PC-9 (cell line): ENCODE data around the gene OR10J1. TPM values are rescaled to one million over a fixed set of nuclear protein-coding genes. Genes with fewer than 3 reads are reported as not detected.

Experiments used
- BruUV-seq: library from RNA; stranded (reverse); fragments of 400-500 nt; replicated peaks from 2 replicates; lab custom pipeline; 2021; lab: Mats Ljungman, UMichigan
- CTCF ChIA-PET: fragments of 300-600 bp; sonication (Branson Sonifier 250); formaldehyde crosslinking; loops from one replicate; lab custom pipeline; 2022; ENCODE audit warnings: antibody characterized with exemption; lab: Charles Lee
- POLR2A ChIA-PET: fragments of 300-600 bp; sonication (Branson Sonifier 250); formaldehyde crosslinking; loops from one replicate; lab custom pipeline; 2022; ENCODE audit warnings: antibody characterized with exemption; ENCODE audit not compliant: unreplicated experiment; lab: Charles Lee
- DNase-seq, 2 experiments: peaks; one replicate each; pipeline versions ENCODE4 v3.0.0 to v3.0.0-alpha.2; 2015 to 2022; ENCODE audit warnings: mixed read lengths in 1 of 2
- H2AFZ ChIP-seq: fragments of 200-600 bp; sonication (generic); 2 replicates; pipeline ENCODE4 v1.8.1; 2017; ENCODE audit warnings: antibody characterized with exemption
- H3F3A ChIP-seq: fragments of 200-600 bp; sonication (generic); 2 replicates; pipeline ENCODE4 v1.8.1; 2017; ENCODE audit warnings: antibody characterized with exemption, mild to moderate bottlenecking, low read depth; ENCODE audit not compliant: insufficient read depth
- H3K27ac ChIP-seq: fragments of 200-600 bp; sonication (generic); 2 replicates; pipeline ENCODE4 v1.6.1; 2016; ENCODE audit warnings: mixed run types
- H3K27me3 ChIP-seq: fragments of 200-600 bp; sonication (generic); 2 replicates; pipeline ENCODE4 v1.6.1; 2016; ENCODE audit warnings: low read depth, mixed run types; ENCODE audit not compliant: insufficient read depth
- H3K36me3 ChIP-seq: fragments of 200-600 bp; sonication (generic); 2 replicates; pipeline ENCODE4 v1.6.1; 2016; ENCODE audit warnings: low read depth, mixed run types
- H3K4me1 ChIP-seq: fragments of 200-600 bp; sonication (generic); replicated peaks from 2 replicates; pipeline ENCODE4 v1.6.1; 2016; ENCODE audit warnings: mixed run types; ENCODE audit not compliant: insufficient read depth
- H3K4me2 ChIP-seq: fragments of 200-600 bp; sonication (generic); 2 replicates; pipeline ENCODE4 v1.6.1; 2017; ENCODE audit warnings: mixed run types
- H3K4me3 ChIP-seq: fragments of 200-600 bp; sonication (generic); 2 replicates; pipeline ENCODE4 v1.6.1; 2016; ENCODE audit warnings: mixed run types
- H3K79me2 ChIP-seq: fragments of 200-600 bp; sonication (generic); 2 replicates; pipeline ENCODE4 v1.6.1; 2017; ENCODE audit warnings: low read depth, mixed run types
- H3K9me2 ChIP-seq: fragments of 200-600 bp; sonication (generic); 2 replicates; pipeline ENCODE4 v1.8.1; 2017; ENCODE audit warnings: mild to moderate bottlenecking; ENCODE audit not compliant: insufficient read depth
- H3K9me3 ChIP-seq: fragments of 200-600 bp; sonication (generic); 2 replicates; pipeline ENCODE4 v1.8.1; 2016; ENCODE audit warnings: low read depth; ENCODE audit not compliant: insufficient read depth
- H4K20me1 ChIP-seq: fragments of 200-600 bp; sonication (generic); 2 replicates; pipeline ENCODE4 v1.8.1; 2017; ENCODE audit not compliant: insufficient read depth
- EZH2 ChIP-seq: fragments of 200-600 bp; sonication (generic); IDR thresholded peaks from 2 replicates; pipeline ENCODE4 v1.8.0; 2017; ENCODE audit warnings: antibody characterized with exemption, low read depth
- intact Hi-C: fragments of 100-400 bp; cut with micrococcal nuclease; formaldehyde crosslinking; loops from one replicate; pipeline ENCODE4 v1.10.0; 2022; ENCODE audit not compliant: unreplicated experiment
- total RNA-seq: library from RNA; stranded (reverse); gene quantifications from 2 replicates; pipeline ENCODE4 v1.2.3, GENCODE V29; 2021
- TF ChIP-seq, protein P1 (sequence below): fragments of 200-600 bp; sonication (generic); conservative IDR thresholded peaks from 2 replicates; pipeline ENCODE4 v1.6.1; 2017; ENCODE audit warnings: mixed run types, antibody characterized with exemption, mild to moderate bottlenecking, moderate library complexity

Gene OR10J1
- total RNA-seq, 1 experiment from 2014 or later, result not detected

DNA sequence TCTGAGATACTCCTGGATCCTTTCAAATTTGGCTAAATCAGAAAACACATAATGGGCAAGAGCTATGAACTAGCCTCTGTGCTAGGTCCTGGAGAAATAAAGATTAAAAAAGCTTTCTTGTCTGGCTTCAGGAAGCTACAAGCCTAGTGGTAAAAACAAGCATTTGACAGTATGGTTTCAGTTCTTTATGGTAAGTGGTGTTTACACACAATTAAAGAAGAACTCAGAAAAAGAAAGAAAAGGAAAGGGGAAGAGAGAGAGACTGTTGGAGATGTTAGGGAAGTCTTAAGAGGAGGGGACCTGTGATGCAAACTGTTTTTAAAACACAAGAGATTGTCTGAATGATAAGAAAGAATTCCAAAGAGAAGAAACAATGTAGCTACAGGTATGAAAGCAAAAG, 1.8 kb downstream of the OR10J1 start:
- Histone ChIP-seq H3K36me3 (no peaks in the 10 kb centered on the region), H3K4me3 (no peak overlapping the region), H3K4me1 (no peaks in the 10 kb centered on the region), H3K9me3 (no peaks in the 10 kb centered on the region), H3K4me2 (no peak overlapping the region), H4K20me1 (no peaks in the 10 kb centered on the region), H3K27me3 (no peaks in the 10 kb centered on the region), H3K9me2 (no peaks in the 10 kb centered on the region), H3K27ac (no peak overlapping the region), H2AFZ (no peak overlapping the region), H3F3A (no peaks in the 10 kb centered on the region), H3K79me2 (no peaks in the 10 kb centered on the region)
- BruUV-seq, result no TSS peak
- no peak for DNase-seq
- ChIA-PET POLR2A (no interaction called here), CTCF (no interaction called here)
- TF ChIP-seq, protein P1, sequence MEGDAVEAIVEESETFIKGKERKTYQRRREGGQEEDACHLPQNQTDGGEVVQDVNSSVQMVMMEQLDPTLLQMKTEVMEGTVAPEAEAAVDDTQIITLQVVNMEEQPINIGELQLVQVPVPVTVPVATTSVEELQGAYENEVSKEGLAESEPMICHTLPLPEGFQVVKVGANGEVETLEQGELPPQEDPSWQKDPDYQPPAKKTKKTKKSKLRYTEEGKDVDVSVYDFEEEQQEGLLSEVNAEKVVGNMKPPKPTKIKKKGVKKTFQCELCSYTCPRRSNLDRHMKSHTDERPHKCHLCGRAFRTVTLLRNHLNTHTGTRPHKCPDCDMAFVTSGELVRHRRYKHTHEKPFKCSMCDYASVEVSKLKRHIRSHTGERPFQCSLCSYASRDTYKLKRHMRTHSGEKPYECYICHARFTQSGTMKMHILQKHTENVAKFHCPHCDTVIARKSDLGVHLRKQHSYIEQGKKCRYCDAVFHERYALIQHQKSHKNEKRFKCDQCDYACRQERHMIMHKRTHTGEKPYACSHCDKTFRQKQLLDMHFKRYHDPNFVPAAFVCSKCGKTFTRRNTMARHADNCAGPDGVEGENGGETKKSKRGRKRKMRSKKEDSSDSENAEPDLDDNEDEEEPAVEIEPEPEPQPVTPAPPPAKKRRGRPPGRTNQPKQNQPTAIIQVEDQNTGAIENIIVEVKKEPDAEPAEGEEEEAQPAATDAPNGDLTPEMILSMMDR, result no peak
- TF ChIP-seq EZH2, result no peak
- intact Hi-C loops, result no loop called here

DNA sequence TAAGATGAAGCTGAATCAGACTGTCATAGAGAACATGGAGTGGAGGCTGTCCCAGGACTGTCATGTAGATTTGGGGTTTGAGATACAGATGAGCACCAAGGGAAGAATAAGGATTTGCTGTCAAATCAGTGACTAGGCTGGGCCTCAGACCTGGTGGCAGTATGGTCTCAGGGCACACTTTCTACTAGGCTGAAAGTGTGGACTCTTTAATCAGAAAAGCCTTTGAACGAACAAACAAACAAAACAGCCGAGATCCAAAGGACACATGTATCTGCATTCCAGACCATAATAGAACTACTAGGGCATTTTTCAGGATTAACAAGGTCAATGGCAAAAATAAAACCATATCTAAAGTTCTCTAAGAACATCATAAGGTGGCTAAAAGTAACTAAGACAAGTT, 2.9 kb downstream of the OR10J1 start:
- Histone ChIP-seq H3K79me2 (no peaks in the 10 kb centered on the region), H3K9me3 (no peaks in the 10 kb centered on the region), H3K4me3 (no peak overlapping the region), H3F3A (no peaks in the 10 kb centered on the region), H2AFZ (no peak overlapping the region), H3K4me1 (no peaks in the 10 kb centered on the region), H3K36me3 (no peaks in the 10 kb centered on the region), H3K27ac (no peak overlapping the region), H4K20me1 (no peaks in the 10 kb centered on the region), H3K27me3 (no peaks in the 10 kb centered on the region), H3K9me2 (no peaks in the 10 kb centered on the region), H3K4me2 (no peak overlapping the region)
- DNase-seq, result no peak
- TF ChIP-seq EZH2, result no peak
- BruUV-seq, result no TSS peak
- intact Hi-C loops, result no loop called here
- ChIA-PET POLR2A (no interaction called here), CTCF (no interaction called here)

DNA sequence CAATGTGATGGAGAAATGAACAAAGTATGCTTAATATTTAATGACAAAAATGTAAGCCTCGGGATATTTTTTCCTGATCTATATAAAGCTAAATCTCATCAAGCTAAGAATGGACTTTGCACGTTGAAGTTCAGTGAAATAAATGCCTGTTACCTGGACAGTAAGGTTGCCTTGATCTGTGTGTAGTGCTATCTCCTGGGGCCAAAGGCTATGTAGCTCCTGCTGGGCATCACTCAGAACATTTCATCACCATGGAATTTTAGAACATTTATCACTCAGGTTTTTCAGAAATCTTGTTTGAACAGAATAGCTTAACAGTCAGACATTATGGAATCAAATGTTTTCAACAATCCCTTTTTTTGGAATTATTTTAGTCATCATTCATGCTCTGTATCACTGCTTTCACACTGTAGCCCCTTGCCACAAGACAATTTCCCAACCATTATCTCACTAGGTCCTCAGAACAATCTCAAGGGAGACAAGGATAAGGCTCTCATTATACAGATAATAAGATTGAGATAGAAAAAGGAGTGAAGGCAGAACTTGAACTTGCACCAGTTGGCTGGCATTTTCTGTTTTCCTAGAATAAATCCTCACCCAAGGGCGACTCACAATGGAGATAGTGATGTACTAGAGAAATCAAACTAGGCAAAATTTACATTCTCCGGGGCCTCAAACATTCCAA, 3.7 kb downstream of the OR10J1 start:
- Histone ChIP-seq H3K27ac (no peak overlapping the region), H3K27me3 (no peaks in the 10 kb centered on the region), H4K20me1 (no peaks in the 10 kb centered on the region), H2AFZ (no peak overlapping the region), H3K79me2 (no peaks in the 10 kb centered on the region), H3K9me3 (no peaks in the 10 kb centered on the region), H3K36me3 (no peaks in the 10 kb centered on the region), H3K4me3 (no peak overlapping the region), H3K4me1 (no peaks in the 10 kb centered on the region), H3F3A (no peaks in the 10 kb centered on the region), H3K4me2 (no peak overlapping the region), H3K9me2 (no peaks in the 10 kb centered on the region)
- CTCF ChIA-PET, result no interaction called here
- TF ChIP-seq EZH2, result no peak
- TF ChIP-seq, protein P1, result no peak
- no TSS peak for BruUV-seq
- POLR2A ChIA-PET, result no interaction called here
- intact Hi-C loops, result no loop called here
- DNase-seq, result no peak

DNA sequence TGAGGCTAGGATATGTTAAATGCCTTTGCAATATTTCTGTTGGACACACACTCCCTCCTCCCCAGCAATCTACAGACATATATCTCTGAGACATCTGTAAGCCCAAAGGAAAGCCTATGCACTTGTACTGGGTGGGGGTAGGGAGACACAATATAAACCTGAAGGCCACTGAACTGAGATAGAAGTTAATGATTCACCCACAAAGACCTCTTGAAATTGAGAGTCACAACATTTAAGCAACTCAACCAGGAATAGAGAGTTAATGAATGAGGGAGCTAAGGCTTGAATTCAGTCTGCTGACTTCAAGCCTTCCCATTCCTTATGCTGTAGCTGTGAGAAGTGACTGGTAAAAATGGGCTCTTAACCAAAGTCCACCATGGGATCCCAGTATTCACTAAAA, 5.0 kb downstream of the OR10J1 start:
- intact Hi-C loops, result no loop called here
- DNase-seq, result no peak
- TF ChIP-seq, protein P1, result no peak
- no peak for TF ChIP-seq EZH2
- Histone ChIP-seq H3K36me3 (no peaks in the 10 kb centered on the region), H3K4me2 (no peak overlapping the region), H3K4me1 (no peaks in the 10 kb centered on the region), H4K20me1 (no peaks in the 10 kb centered on the region), H3K27me3 (no peaks in the 10 kb centered on the region), H2AFZ (no peak overlapping the region), H3F3A (no peaks in the 10 kb centered on the region), H3K9me3 (no peaks in the 10 kb centered on the region), H3K27ac (no peak overlapping the region), H3K79me2 (no peaks in the 10 kb centered on the region), H3K4me3 (no peak overlapping the region), H3K9me2 (no peaks in the 10 kb centered on the region)
- ChIA-PET CTCF (no interaction called here), POLR2A (no interaction called here)
- BruUV-seq, result no TSS peak
